Body of pancreas (tissue), 4 donors: Measurements from ENCODE around the gene NSUN4.

Source experiments
- CTCF ChIP-seq, 7 experiments: fragments of 450-650 bp in 4 of 7; fragments of 200-600 bp in 3 of 7; sonication (generic) in 3 of 7; IDR thresholded peaks; one replicate each; pipeline ENCODE4 v1.5.1; 2016 to 2019; ENCODE audit warnings: antibody characterized with exemption in 7 of 7
- POLR2A ChIP-seq, 3 donors: fragments of 450-650 bp; IDR thresholded peaks; one replicate each; pipeline ENCODE4 v1.6.1; 2016; ENCODE audit warnings: antibody characterized with exemption in 3 of 3, mild to moderate bottlenecking in 2 of 3

GRCh38 chr1:46301808-46302640, 38.6 kb upstream of the NSUN4 start:
- peak in 3 of 7 experiments; percentile 13 to 35 (median 21) for TF ChIP-seq CTCF (IDR thresholded peaks at IDR 0.05)
- peak; percentile 14 to 56 (median 53) for TF ChIP-seq POLR2A (IDR thresholded peaks at IDR 0.05)
